ENCODE results near the gene NKX3-2. TPM values are rescaled to one million over a fixed set of nuclear protein-coding genes. Genes with fewer than 3 reads are reported as not detected.

The NKX3-2 gene
- total and polyA plus RNA-seq, 10 of the 15 experiments (the other 5 are each of a cell fraction or from before 2014, with no cell fraction given): not detected

DNA sequence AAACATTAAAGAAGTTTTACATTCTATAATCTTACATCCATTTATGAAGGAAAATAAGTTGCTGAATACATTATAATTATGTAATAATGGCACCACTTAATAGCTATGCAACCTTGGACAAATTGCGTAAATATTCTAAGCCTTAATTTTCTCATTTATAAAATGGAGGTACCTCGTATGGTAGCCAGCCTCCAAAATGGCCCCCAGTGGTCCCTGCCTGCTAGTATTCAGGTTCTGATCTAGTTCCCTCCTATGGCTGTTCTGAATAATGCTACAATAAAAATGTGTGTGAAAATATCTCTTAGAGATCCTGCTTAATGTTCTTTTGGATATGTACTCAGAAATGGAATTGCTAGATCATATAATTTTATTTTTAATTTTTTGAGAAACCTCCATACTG lies 11.0 kb upstream of the NKX3-2 start:
- POLR2A ChIA-PET: no interaction called here
- RAD21 ChIA-PET (ENCODE audit: unreplicated experiment): no interaction called here
- Histone ChIP-seq H3K4me2 (ENCODE audit: control insufficient read depth, insufficient read depth) (no peak overlapping the region), H3K4me3 (no peak overlapping the region), H3K27ac (ENCODE audit: control insufficient read depth, insufficient read depth) (no peak overlapping the region), H3K4me1 (ENCODE audit: control insufficient read depth, insufficient read depth, low read length) (no peaks in the 10 kb centered on the region), H3K9ac (ENCODE audit: control insufficient read depth, insufficient read depth, low read length) (no peak overlapping the region), H3K27me3 (replicated peaks in 1 of 2; ENCODE audit: control insufficient read depth in 2 of 2, insufficient read depth in 2 of 2, low read length in 1 of 2) (no peaks in the 10 kb centered on the region), H4K20me1 (ENCODE audit: control insufficient read depth, insufficient read depth) (no peaks in the 10 kb centered on the region), H3K79me2 (ENCODE audit: control insufficient read depth, insufficient read depth, low read length) (no peaks in the 10 kb centered on the region), H3K9me3 (replicated peaks; ENCODE audit: control insufficient read depth, insufficient read depth, low read length) (no peaks in the 10 kb centered on the region), H2AFZ (ENCODE audit: control insufficient read depth, low read depth, low read length) (no peak overlapping the region), H3K36me3 (ENCODE audit: control insufficient read depth in 2 of 2, insufficient read depth in 2 of 2, low read length in 1 of 2) (no peaks in the 10 kb centered on the region)
- no peak for ATAC-seq
- DNase-seq (ENCODE audit: low read depth, low spot score): no peak
- SMC1A ChIA-PET (ENCODE audit: uncharacterized antibody, unreplicated experiment): no interaction called here
- CTCF ChIA-PET: no interaction called here
- WGBS (ENCODE audit: insufficient coverage, insufficient replicate concordance, low lambda C conversion rate, missing lambda C conversion rate): 46% methylated on average over 2 of the region's 2 CpGs
- in situ Hi-C loops (cut with MboI): no loop called here
- intact Hi-C loops (cut with micrococcal nuclease; ENCODE audit: unreplicated experiment): no loop called here
- FAIRE-seq: no peak
- no TSS peak for BruUV-seq (replicated peaks)
- TF ChIP-seq ZNF207 (IDR thresholded peaks at IDR 0.05; ENCODE audit: borderline replicate concordance): no peak
- TF ChIP-seq IKZF2 (IDR thresholded peaks at IDR 0.05): no peak
- no peak for TF ChIP-seq EP300 (IDR thresholded peaks at IDR 0.05; ENCODE audit: borderline replicate concordance in 1 of 2, control insufficient read depth in 1 of 2, low read depth in 2 of 2, low read length in 2 of 2)
- TF ChIP-seq SMAD5 (IDR thresholded peaks at IDR 0.05; ENCODE audit: low read depth): no peak
- TF ChIP-seq CTCF (IDR thresholded peaks at IDR 0.05 in 2 of 3, conservative IDR thresholded peaks at IDR 0.05 in 1 of 3; ENCODE audit: control insufficient read depth in 2 of 3, extremely low read depth in 1 of 3, insufficient read depth in 1 of 3, low read depth in 3 of 3, low read length in 3 of 3): no peak

- no peak for ATAC-seq
- 4% methylated on average over 1 of the region's 1 CpG for WGBS (ENCODE audit: insufficient coverage, insufficient replicate concordance, low lambda C conversion rate, missing lambda C conversion rate)
- ChIA-PET CTCF (interaction anchor here (1.0 to 1.6 kb wide), 3 partner anchors 10 to 705 kb away, joined by 3 to 4 read pairs (median 3); no protein-coding TSS in a partner anchor), POLR2A (no interaction called here), SMC1A (ENCODE audit: uncharacterized antibody, unreplicated experiment) (interaction anchor here (1.3 to 2.3 kb wide), 2 partner anchors 700 to 718 kb away, joined by 3 to 7 read pairs; no protein-coding TSS in a partner anchor), RAD21 (ENCODE audit: unreplicated experiment) (interaction anchor here (1.5 kb wide), 1 partner anchor 700 kb away, joined by 5 read pairs; no protein-coding TSS in a partner anchor)
- Histone ChIP-seq H3K36me3 (ENCODE audit: control insufficient read depth in 2 of 2, insufficient read depth in 2 of 2, low read length in 1 of 2) (no peaks in the 10 kb centered on the region), H3K9me3 (replicated peaks; ENCODE audit: control insufficient read depth, insufficient read depth, low read length) (no peaks in the 10 kb centered on the region), H3K4me1 (ENCODE audit: control insufficient read depth, insufficient read depth, low read length) (peaks cover 3% of the 10 kb centered on the region; the same call in 1 of the 2 replicates), H3K27ac (ENCODE audit: control insufficient read depth, insufficient read depth) (no peak overlapping the region), H3K27me3 (replicated peaks in 1 of 2; ENCODE audit: control insufficient read depth in 2 of 2, insufficient read depth in 2 of 2, low read length in 1 of 2) (no peaks in the 10 kb centered on the region), H3K4me3 (no peak overlapping the region), H2AFZ (ENCODE audit: control insufficient read depth, low read depth, low read length) (no peak overlapping the region), H4K20me1 (ENCODE audit: control insufficient read depth, insufficient read depth) (no peaks in the 10 kb centered on the region), H3K4me2 (ENCODE audit: control insufficient read depth, insufficient read depth) (no peak overlapping the region), H3K79me2 (ENCODE audit: control insufficient read depth, insufficient read depth, low read length) (no peaks in the 10 kb centered on the region), H3K9ac (ENCODE audit: control insufficient read depth, insufficient read depth, low read length) (no peak overlapping the region)
- intact Hi-C loops (cut with micrococcal nuclease; ENCODE audit: unreplicated experiment) (no loop called here), in situ Hi-C loops (cut with MboI) (no loop called here)
- TF ChIP-seq IKZF2 (IDR thresholded peaks at IDR 0.05) (no peak), MTA3 (IDR thresholded peaks at IDR 0.05; ENCODE audit: borderline replicate concordance, low read length) (no peak), ZBED1 (IDR thresholded peaks at IDR 0.05; ENCODE audit: borderline replicate concordance) (no peak), STAT3 (IDR thresholded peaks at IDR 0.05; ENCODE audit: low read depth, low read length) (no peak), RCOR1 (conservative IDR thresholded peaks at IDR 0.05; ENCODE audit: low read depth, low read length) (no peak), E2F4 (IDR thresholded peaks at IDR 0.05; ENCODE audit: low read depth, low read length) (no peak), MYC (IDR thresholded peaks at IDR 0.05; ENCODE audit: insufficient read depth, insufficient read length, insufficient replicate concordance, low read length, severe bottlenecking) (no peak)
- DNase-seq (ENCODE audit: low read depth, low spot score): no peak
- FAIRE-seq: no peak
- no TSS peak for BruUV-seq (replicated peaks)
These were observed 8.8 kb upstream of the NKX3-2 start for GRCh38 chr4:13553081-13553480.
